Amniotic stem cell (primary cell): ENCODE results near the gene DHX35.
"Not testable (repeated sequence)": the region's sequence is repeated elsewhere in the genome, so short reads cannot be mapped to it uniquely, and the experiment has no call there.

Source experiments
- DNase-seq: peaks from one replicate; lab custom pipeline; 2025; lab: John Stamatoyannopoulos, UW

DHX35 gene

DNA sequence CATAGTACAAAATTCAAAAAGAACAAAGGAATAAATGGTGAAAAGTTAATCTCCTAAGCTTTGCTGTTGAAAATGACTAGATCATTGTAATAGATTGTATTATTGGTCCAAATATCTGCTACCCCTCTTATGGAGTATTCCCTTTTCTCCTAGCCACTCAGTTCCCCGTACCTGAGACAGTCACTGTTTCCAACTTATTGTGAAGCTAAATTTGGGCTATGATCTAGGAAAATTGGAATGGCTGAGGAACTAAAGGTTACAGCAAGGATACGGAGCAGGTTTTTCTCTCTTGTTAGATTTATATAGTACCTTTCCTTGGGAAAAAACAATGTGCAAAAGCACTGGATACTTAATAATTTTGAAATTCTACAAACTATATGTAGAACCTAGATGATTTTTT lies 17.3 kb downstream of the DHX35 start:
- DNase-seq, result no peak

GRCh38 chr20:38979842-38980241 lies 17.7 kb downstream of the DHX35 start:
- no peak for DNase-seq

DNA sequence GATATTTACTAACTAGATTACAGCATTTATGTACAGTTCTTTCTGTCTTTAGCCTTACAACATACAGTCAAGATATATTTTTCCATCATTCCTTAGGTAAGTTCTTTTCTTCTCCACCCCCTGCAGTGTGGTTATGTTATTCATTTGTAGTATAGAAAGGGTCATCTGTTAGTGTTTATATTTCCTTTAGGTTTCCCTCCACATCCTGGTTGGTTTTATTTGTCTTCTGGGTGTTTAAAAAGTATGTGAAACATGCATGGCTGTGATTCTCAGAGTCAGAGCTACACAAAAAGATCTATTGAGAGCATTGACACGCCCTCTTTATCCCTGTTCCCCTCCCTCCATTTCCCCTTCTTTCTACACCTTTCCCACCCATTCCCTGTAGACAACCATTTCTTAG lies 20.1 kb downstream of the DHX35 start:
- no peak for DNase-seq

- DNase-seq, result no peak
Measured at GRCh38 chr20:38985060-38985459, 22.9 kb downstream of the DHX35 start.

GRCh38 chr20:38985603-38986170 lies 23.5 kb downstream of the DHX35 start:
- DNase-seq, result no peak

DNA sequence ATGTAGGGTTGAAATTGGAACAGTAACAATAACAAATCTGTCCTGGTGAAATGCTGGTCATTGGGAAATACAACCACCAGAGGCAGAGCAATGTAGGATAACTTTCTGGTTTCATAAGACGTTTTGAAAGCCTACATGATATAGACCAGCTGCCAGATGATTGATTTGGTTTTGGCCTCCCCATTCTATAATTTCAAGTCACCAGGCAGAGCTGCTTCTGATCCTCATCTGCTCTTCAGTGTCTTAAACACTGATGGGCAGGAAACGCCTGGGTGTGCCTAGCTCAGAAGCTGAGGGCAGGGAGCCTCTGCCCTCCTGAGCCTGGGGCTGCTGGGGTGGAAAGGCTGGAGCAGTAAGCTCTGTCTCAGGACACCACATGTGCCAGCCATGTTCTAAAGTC lies 24.5 kb downstream of the DHX35 start:
- DNase-seq, result no peak

GRCh38 chr20:38987777-38988176 lies 25.6 kb downstream of the DHX35 start:
- DNase-seq, result no peak

DNA sequence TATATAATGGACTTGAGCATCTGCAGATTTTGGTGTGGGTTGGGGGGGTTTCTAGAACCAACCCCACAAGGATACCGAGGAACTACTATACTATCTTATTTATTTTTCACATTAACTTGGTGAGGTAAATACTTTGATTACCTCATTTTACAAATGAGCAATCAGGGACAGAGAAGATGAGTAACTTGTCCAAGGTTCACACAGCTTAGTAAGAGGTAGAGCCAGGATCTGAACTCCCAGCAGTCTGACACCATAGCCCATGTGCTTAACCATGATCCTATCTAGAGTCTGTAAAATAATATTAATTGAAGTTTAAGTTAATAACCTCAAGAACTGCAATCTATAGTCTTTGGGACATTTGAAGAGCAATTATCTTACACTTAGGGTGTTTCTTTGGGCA lies 28.6 kb downstream of the DHX35 start:
- no peak for DNase-seq

DNA sequence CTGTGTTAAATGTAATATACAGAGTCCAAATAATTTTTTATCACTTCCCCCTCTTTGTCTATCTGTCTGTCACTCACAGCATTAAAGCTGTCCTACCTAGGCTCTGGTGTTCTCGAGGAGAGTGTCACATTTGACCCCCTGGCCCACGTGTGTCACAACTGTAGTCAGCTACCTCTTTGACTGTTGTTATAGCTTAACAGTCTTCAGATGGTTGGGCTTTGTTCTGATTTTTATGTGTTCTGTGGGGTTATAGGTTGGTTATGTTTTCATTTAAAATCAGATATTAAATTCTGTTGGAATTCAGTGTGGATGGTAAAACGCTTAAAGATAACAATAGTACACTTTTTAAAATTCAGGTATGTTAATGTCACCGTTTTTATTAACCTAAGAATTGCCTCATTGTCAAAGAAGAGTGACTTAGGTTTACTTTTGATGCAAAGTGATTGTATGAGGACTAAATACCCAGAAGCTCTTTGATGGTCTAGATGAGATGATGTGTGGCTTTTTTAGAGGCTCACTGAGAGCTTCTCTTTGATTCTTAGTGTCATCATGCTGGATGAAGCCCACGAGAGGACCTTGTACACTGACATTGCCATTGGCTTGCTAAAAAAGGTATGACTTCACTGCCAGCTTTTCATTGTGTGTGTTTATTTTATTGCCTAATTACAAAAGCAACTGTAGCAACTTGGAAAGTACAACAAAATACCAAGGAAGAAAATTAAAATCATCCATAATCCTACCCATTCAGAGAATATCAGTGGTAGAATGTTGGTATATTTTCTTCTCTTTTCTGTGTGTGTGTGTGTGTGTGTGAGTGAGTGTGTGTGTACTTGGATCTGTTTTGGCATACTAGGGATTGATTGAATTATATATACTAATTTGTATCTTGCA lies 29.9 kb downstream of the DHX35 start:
- DNase-seq, result no peak

GRCh38 chr20:38995536-38996044 lies 33.4 kb downstream of the DHX35 start:
- no peak for DNase-seq

DNA sequence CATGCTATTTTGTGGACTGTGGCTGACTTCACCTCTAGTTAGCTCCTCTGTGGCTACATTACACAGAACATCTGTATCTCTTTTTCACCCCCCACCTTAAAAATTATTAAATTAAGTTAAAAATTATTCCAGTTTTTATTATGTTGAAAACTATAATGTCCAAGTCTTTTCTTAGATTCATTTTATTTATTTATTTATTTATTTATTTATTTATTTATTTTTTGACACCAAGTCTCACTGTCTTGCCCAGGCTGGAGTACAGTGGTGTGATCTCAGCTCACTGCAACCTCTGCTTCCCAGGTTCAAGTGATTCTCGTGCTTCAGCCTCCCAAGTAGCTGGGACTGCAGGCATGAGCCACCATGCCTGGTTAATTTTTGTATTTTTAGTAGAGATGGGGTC lies 34.7 kb downstream of the DHX35 start:
- not testable (repeated sequence) for DNase-seq

DNA sequence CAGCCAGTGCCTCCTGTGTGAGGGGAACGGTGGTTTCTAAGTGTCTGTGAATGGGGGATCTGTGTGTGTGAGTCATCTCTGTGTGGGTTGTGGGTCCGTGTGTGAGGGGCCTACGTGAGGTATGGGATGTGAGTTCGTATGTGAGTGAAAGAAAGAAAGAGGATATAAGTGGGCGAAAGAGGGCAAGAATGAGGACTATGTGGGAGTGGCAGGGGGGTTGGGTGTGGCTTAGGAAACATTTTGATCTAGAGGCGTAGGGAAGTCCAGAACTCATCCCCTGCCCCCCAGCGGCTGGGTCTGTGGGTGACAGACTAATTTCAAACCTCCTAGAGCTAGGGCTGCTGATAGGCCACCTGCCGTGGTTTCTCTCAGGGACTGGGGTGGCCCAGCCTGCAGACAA lies 35.5 kb downstream of the DHX35 start:
- no peak for DNase-seq

- DNase-seq, result no peak
Measured at GRCh38 chr20:38999217-38999616, 37.1 kb downstream of the DHX35 start.

DNA sequence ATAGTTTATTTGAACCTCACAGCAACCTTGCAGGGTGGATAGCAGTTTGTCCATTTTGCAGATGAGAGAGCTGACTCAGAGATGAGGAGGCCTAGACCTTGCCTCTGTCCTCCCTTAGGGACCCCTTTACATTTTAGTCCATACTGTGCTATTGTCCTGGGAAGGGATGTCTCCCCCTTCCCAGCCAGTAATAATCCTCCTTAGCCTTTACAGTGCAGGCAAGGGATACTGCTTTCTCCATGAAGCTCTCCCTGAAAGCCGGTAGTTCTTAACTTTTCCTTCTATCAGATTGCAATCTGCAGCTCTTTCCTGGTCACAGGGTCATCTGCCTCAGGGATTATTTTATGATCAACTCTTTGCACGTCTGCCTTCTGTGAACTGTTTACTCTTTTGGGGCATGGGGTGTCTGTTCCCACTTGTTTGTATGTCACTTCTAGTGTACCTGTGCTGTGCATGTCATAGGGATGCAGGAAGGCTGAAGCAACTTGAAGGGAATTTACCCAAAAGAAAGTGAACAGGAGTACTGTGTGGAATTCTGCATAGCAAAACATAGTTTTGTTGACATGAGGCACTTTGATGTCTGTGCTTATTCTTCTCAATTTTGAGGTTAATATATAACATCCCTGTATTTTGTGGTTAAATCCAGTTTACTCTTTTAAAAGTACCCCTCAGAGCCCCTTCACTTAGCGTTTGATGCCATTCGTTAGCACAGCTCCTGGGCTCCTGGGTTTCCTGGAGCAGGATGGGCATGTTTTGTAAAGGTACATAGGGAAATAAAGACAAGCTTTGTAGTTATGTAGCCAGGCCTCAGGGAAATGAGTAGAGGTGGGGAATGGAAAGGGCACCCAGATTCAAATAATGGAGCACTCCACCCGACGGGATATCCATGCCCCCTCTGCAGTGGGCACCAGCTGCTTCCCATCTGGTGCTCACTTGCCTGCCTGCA lies 38.1 kb downstream of the DHX35 start:
- no peak for DNase-seq

DNA sequence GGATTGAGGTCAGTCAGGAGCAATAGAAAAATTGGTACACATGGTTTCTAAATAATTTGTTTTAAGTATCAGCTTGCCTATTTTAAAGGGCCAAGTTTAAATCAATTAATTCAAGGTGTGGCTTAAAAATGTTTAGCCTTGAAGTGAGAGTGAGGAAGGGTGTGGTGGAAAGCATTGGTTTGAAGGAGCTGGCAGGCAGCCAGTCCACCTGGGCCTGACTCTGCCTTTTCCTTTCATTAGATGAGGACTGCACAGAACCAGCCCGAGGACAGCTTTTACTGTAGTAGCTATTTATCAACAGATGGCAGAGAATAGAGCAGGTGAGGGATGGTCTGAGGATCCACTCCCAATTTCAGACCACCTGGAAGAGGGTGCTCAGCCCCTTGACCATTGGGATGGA lies 42.4 kb downstream of the DHX35 start:
- DNase-seq, result no peak

GRCh38 chr20:39009348-39009747 lies 47.2 kb downstream of the DHX35 start:
- DNase-seq, result no peak

DNA sequence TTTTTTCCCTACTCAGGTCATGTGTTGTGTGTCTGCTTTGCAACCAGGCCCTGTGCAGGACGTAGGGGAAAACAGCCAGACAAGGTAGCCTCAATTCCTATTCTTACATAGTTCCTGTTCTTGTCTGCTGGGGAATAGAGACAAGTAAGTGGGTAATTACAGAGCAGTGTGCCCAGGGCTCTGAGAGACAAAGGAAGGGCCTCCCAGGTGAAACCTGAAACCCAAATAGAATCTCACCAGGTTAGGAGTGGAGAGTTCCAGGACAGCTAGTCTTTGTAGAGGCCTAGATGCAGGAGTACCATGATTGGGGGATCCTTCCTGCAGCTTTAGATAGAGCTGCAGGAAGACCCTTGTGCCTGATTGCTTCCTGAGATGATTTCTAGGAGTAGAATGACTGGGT lies 48.4 kb downstream of the DHX35 start:
- DNase-seq, result no peak

DNA sequence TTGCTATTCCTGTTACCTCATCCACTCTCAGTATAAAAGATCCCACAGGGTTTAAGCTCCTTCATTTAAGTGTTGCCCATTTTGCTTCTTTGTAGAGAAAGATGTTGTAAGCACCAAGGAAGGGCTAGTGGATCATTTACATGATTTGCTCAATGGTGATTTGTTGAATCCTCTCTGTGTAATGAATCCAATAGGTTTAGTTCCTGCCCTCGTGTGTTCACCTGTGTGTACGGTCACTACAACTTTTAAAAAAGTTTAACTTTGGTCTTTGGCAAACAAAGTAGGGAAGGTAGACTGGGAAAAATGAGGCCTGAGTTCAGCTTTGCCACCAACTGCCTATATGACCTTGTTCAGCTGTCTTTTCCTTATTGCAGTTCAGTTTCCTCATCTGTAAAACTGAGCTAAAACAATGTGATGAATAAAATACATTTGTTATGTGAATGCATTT lies 51.5 kb downstream of the DHX35 start:
- no peak for DNase-seq

GRCh38 chr20:39016041-39016440 lies 53.9 kb downstream of the DHX35 start:
- no peak for DNase-seq

DNA sequence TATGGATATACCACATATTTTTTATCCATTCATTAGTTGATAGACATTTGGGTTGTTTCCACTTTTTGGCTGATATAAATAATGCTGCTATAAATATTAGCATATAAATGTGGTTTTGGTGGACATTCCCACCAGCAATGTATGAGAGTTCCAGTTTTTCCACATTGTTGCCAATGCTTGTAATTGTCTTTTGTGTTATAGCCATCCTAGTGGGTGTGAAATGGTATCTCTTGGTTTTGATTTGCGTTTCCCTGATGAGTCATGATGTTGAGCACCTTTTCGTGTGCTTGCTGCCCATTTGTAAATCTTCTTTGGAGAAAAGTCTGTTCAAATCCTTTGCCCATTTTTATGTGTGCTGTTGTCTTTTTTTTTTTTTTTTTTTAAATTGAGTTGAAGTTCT lies 54.4 kb downstream of the DHX35 start:
- DNase-seq, result no peak

DNA sequence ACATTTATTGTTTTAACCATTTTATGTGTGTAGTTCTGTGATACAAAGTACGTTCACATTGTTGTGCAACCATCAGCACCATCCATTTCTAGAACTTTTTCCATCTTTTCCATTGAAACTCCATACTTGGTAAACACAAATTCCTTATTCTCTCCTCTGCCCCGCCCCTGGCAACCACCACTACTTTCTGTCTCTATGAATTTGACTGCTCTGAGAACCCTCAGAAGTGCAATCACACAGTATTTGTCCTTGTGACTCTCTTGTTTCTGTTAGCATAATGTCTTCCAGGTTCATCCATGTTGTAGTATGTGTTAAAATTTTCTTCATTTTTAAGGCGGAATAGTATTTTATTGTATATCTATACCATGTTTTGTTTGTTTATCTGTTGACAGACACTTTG lies 56.9 kb downstream of the DHX35 start:
- no peak for DNase-seq

DNA sequence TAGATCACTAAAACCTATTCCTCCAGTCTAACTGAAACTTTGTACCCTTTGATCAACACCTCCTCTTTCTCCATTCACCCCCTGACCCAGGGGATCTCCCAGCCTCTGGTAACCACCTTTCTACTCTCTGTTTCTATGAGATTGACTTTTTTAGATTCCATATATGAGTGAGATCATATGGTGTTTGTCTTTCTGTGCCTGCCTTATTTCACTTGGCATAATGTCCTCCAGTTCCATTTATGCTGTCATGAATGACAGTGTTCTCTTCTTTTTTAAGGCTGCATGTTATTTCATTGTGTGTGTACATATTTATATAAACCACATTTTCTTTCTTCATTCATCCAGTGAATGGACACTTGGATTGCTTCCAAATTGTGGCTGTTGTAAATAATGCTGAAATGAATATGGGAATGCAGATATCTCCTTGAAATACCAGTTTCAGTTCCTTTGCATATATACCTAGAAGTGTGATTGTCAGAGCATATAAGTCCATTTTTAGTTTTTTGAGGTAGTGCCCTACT lies 57.7 kb downstream of the DHX35 start:
- DNase-seq, result no peak
